Measurements from ENCODE around the gene CORIN.
A peak's percentile ranks its signal among the peaks of the same experiment; 100 is the strongest.
"Not testable (repeated sequence)": the region's sequence is repeated elsewhere in the genome, so short reads cannot be mapped to it uniquely, and the experiment has no call there.

Gene CORIN

GRCh38 chr4:47713129-47713834, 124.6 kb downstream of the CORIN start:
- Histone ChIP-seq H3K79me1 (replicated peaks; ENCODE audit: low read length, poor library complexity, severe bottlenecking) (no peaks in the 10 kb centered on the region), H2AK5ac (ENCODE audit: low read length, severe bottlenecking) (no peak overlapping the region), H3K23ac (ENCODE audit: low read length in 2 of 2) (no peak overlapping the region), H3K4me3 (ENCODE audit: insufficient read depth in 1 of 2, low read depth in 1 of 2, low read length in 2 of 2) (no peak overlapping the region), H3K9ac (ENCODE audit: low read length) (peak overlapping the region; percentile 16), H3K4me1 (ENCODE audit: control insufficient read depth, insufficient read depth, low read depth, low read length) (no peaks in the 10 kb centered on the region), H4K91ac (ENCODE audit: low read length) (no peak overlapping the region), H3K36me3 (ENCODE audit: control insufficient read depth in 1 of 2, insufficient read depth in 2 of 2, low read depth in 1 of 2, low read length in 2 of 2) (no peaks in the 10 kb centered on the region), H3K4me2 (ENCODE audit: low read length, poor library complexity, severe bottlenecking) (no peak overlapping the region), H3K14ac (ENCODE audit: low read length in 2 of 2) (no peak overlapping the region), H3K9me3 (ENCODE audit: control insufficient read depth, low read length) (no peaks in the 10 kb centered on the region), H2BK15ac (ENCODE audit: low read depth, poor library complexity, severe bottlenecking) (no peak overlapping the region), H2AFZ (ENCODE audit: low read depth, low read length) (no peak overlapping the region), H3K18ac (ENCODE audit: low read depth in 1 of 2, low read length in 2 of 2) (no peak overlapping the region), H2BK12ac (ENCODE audit: low read length in 2 of 2) (no peak overlapping the region), H4K8ac (ENCODE audit: low read length) (no peak overlapping the region), H2BK5ac (ENCODE audit: low read depth, low read length, poor library complexity, severe bottlenecking) (no peak overlapping the region), H3K27me3 (ENCODE audit: control insufficient read depth in 1 of 2, insufficient read depth in 1 of 2, low read length in 2 of 2) (peaks cover 12 to 15% of the 10 kb centered on the region in 2 experiments), H2BK120ac (ENCODE audit: low read depth, low read length) (no peak overlapping the region), H3K27ac (ENCODE audit: low read length, poor library complexity, severe bottlenecking) (no peak overlapping the region), H3K4ac (ENCODE audit: low read depth in 1 of 2, low read length in 2 of 2) (no peak overlapping the region)
- no peak for DNase-seq
- 75% methylated on average over 5 of the region's 6 CpGs for whole genome bisulfite sequencing

GRCh38 chr4:47711646-47712045, 126.2 kb downstream of the CORIN start:
- no peak for DNase-seq
- Histone ChIP-seq H3K36me3 (ENCODE audit: control insufficient read depth in 1 of 2, insufficient read depth in 2 of 2, low read depth in 1 of 2, low read length in 2 of 2) (no peaks in the 10 kb centered on the region), H2AFZ (ENCODE audit: low read depth, low read length) (no peak overlapping the region), H3K18ac (ENCODE audit: low read depth in 1 of 2, low read length in 2 of 2) (no peak overlapping the region), H4K8ac (ENCODE audit: low read length) (no peak overlapping the region), H3K9ac (ENCODE audit: low read length) (no peak overlapping the region), H2BK12ac (ENCODE audit: low read length in 2 of 2) (no peak overlapping the region), H3K4me1 (ENCODE audit: control insufficient read depth, insufficient read depth, low read depth, low read length) (no peaks in the 10 kb centered on the region), H3K14ac (ENCODE audit: low read length in 2 of 2) (no peak overlapping the region), H4K91ac (ENCODE audit: low read length) (no peak overlapping the region), H3K9me3 (ENCODE audit: control insufficient read depth, low read length) (no peaks in the 10 kb centered on the region), H2BK15ac (ENCODE audit: low read depth, poor library complexity, severe bottlenecking) (no peak overlapping the region), H2BK5ac (ENCODE audit: low read depth, low read length, poor library complexity, severe bottlenecking) (no peak overlapping the region), H3K4me3 (ENCODE audit: insufficient read depth in 1 of 2, low read depth in 1 of 2, low read length in 2 of 2) (no peak overlapping the region), H3K23ac (ENCODE audit: low read length in 2 of 2) (no peak overlapping the region), H3K27me3 (ENCODE audit: control insufficient read depth in 1 of 2, insufficient read depth in 1 of 2, low read length in 2 of 2) (peaks cover 5 to 17% of the 10 kb centered on the region in 2 experiments), H3K4me2 (ENCODE audit: low read length, poor library complexity, severe bottlenecking) (no peak overlapping the region), H3K27ac (ENCODE audit: low read length, poor library complexity, severe bottlenecking) (no peak overlapping the region), H2BK120ac (ENCODE audit: low read depth, low read length) (no peak overlapping the region), H3K79me1 (replicated peaks; ENCODE audit: low read length, poor library complexity, severe bottlenecking) (no peaks in the 10 kb centered on the region), H2AK5ac (ENCODE audit: low read length, severe bottlenecking) (no peak overlapping the region), H3K4ac (ENCODE audit: low read depth in 1 of 2, low read length in 2 of 2) (no peak overlapping the region)
- no CpG with 5 or more reads among the region's 3 CpGs for WGBS

GRCh38 chr4:47711183-47711582, 126.7 kb downstream of the CORIN start:
- no peak overlapping the region for H2AFZ ChIP-seq (ENCODE audit: low read depth, low read length)
- peak overlapping the region in 1 of 2 experiments; percentile 41 for H3K14ac ChIP-seq (ENCODE audit: low read length in 2 of 2)
- no peak overlapping the region for H3K4me3 ChIP-seq (ENCODE audit: insufficient read depth in 1 of 2, low read depth in 1 of 2, low read length in 2 of 2)
- no peak overlapping the region for H3K9ac ChIP-seq (ENCODE audit: low read length)
- H3K27ac ChIP-seq (ENCODE audit: low read length, poor library complexity, severe bottlenecking): no peak overlapping the region
- H2BK120ac ChIP-seq (ENCODE audit: low read depth, low read length): no peak overlapping the region
- H2AK5ac ChIP-seq (ENCODE audit: low read length, severe bottlenecking): no peak overlapping the region
- no peaks in the 10 kb centered on the region for H3K4me1 ChIP-seq (ENCODE audit: control insufficient read depth, insufficient read depth, low read depth, low read length)
- no peaks in the 10 kb centered on the region for H3K9me3 ChIP-seq (ENCODE audit: control insufficient read depth, low read length)
- no peak overlapping the region for H3K18ac ChIP-seq (ENCODE audit: low read depth in 1 of 2, low read length in 2 of 2)
- H3K4ac ChIP-seq (ENCODE audit: low read depth in 1 of 2, low read length in 2 of 2): no peak overlapping the region
- no peaks in the 10 kb centered on the region for H3K36me3 ChIP-seq (ENCODE audit: control insufficient read depth in 1 of 2, insufficient read depth in 2 of 2, low read depth in 1 of 2, low read length in 2 of 2)
- no peaks in the 10 kb centered on the region for H3K79me1 ChIP-seq (replicated peaks; ENCODE audit: low read length, poor library complexity, severe bottlenecking)
- no peak overlapping the region for H4K8ac ChIP-seq (ENCODE audit: low read length)
- H4K91ac ChIP-seq (ENCODE audit: low read length): no peak overlapping the region
- no peak for DNase-seq
- no peak overlapping the region for H3K23ac ChIP-seq (ENCODE audit: low read length in 2 of 2)
- H2BK5ac ChIP-seq (ENCODE audit: low read depth, low read length, poor library complexity, severe bottlenecking): no peak overlapping the region
- no peak overlapping the region for H2BK12ac ChIP-seq (ENCODE audit: low read length in 2 of 2)
- no peak overlapping the region for H2BK15ac ChIP-seq (ENCODE audit: low read depth, poor library complexity, severe bottlenecking)
- H3K4me2 ChIP-seq (ENCODE audit: low read length, poor library complexity, severe bottlenecking): no peak overlapping the region
- peaks cover 5 to 17% of the 10 kb centered on the region in 2 experiments for H3K27me3 ChIP-seq (ENCODE audit: control insufficient read depth in 1 of 2, insufficient read depth in 1 of 2, low read length in 2 of 2)
- WGBS: 94% methylated on average over 4 of the region's 4 CpGs

GRCh38 chr4:47706352-47706751, 131.5 kb downstream of the CORIN start:
- not testable (repeated sequence) for H3K9me3 ChIP-seq (ENCODE audit: control insufficient read depth, low read length); H3K9ac ChIP-seq (ENCODE audit: low read length); H3K79me1 ChIP-seq (replicated peaks; ENCODE audit: low read length, poor library complexity, severe bottlenecking); H3K4ac ChIP-seq (ENCODE audit: low read depth in 1 of 2, low read length in 2 of 2); H4K8ac ChIP-seq (ENCODE audit: low read length); H2BK120ac ChIP-seq (ENCODE audit: low read depth, low read length); H3K23ac ChIP-seq (ENCODE audit: low read length in 2 of 2); H2BK12ac ChIP-seq (ENCODE audit: low read length in 2 of 2); H3K18ac ChIP-seq (ENCODE audit: low read depth in 1 of 2, low read length in 2 of 2); H2AFZ ChIP-seq (ENCODE audit: low read depth, low read length); H3K14ac ChIP-seq (ENCODE audit: low read length in 2 of 2); H3K27ac ChIP-seq (ENCODE audit: low read length, poor library complexity, severe bottlenecking); H3K4me2 ChIP-seq (ENCODE audit: low read length, poor library complexity, severe bottlenecking); H3K4me1 ChIP-seq (ENCODE audit: control insufficient read depth, insufficient read depth, low read depth, low read length); H2BK5ac ChIP-seq (ENCODE audit: low read depth, low read length, poor library complexity, severe bottlenecking); H2AK5ac ChIP-seq (ENCODE audit: low read length, severe bottlenecking); H3K4me3 ChIP-seq (ENCODE audit: insufficient read depth in 1 of 2, low read depth in 1 of 2, low read length in 2 of 2); H3K36me3 ChIP-seq (ENCODE audit: control insufficient read depth in 1 of 2, insufficient read depth in 2 of 2, low read depth in 1 of 2, low read length in 2 of 2); H4K91ac ChIP-seq (ENCODE audit: low read length); DNase-seq; H2BK15ac ChIP-seq (ENCODE audit: low read depth, poor library complexity, severe bottlenecking)
- peaks cover 18 to 23% of the 10 kb centered on the region in 2 experiments for H3K27me3 ChIP-seq (ENCODE audit: control insufficient read depth in 1 of 2, insufficient read depth in 1 of 2, low read length in 2 of 2)
- 95% methylated on average over 18 of the region's 18 CpGs for WGBS
